BLaER1 treated with 17β-estradiol and CSF1 and Interleukin-3, amounts not matched to agents 10 nM and 100 nM (cell line): Measurements from ENCODE around the gene TMBIM6.
A peak's percentile ranks its signal among the peaks of the same experiment; 100 is the strongest.
"Not testable (repeated sequence)": the region's sequence is repeated elsewhere in the genome, so short reads cannot be mapped to it uniquely, and the experiment has no call there.

Experiments used
- H3K27ac ChIP-seq, 11 experiments: shearing (Covaris generic); formaldehyde crosslinking; 2 replicates each; pipeline ENCODE4 v1.8.1; 2022
- H3K27me3 ChIP-seq, 11 experiments: shearing (Covaris generic); formaldehyde crosslinking; 2 replicates each; pipeline ENCODE4 v1.8.1; 2022
- H3K36me3 ChIP-seq, 11 experiments: shearing (Covaris generic); formaldehyde crosslinking; 2 replicates each; pipeline ENCODE4 v1.8.1; 2022
- H3K4me1 ChIP-seq, 10 experiments: shearing (Covaris generic); formaldehyde crosslinking; 2 replicates each; pipeline ENCODE4 v1.8.1; 2022
- H3K4me2 ChIP-seq, 11 experiments: shearing (Covaris generic); formaldehyde crosslinking; 2 replicates each; pipeline ENCODE4 v1.8.1; 2022
- H3K4me3 ChIP-seq, 10 experiments: shearing (Covaris generic); formaldehyde crosslinking; 2 replicates each; pipeline ENCODE4 v1.8.1; 2022
- H3K9ac ChIP-seq, 11 experiments: shearing (Covaris generic); formaldehyde crosslinking; 2 replicates each; pipeline ENCODE4 v1.8.1; 2022
- H3K9me3 ChIP-seq, 11 experiments: shearing (Covaris generic); formaldehyde crosslinking; replicated peaks in 1 of 11; 2 replicates each; pipeline ENCODE4 v1.8.1; 2022
- H4K20me1 ChIP-seq, 11 experiments: shearing (Covaris generic); formaldehyde crosslinking; 2 replicates each; pipeline ENCODE4 v1.8.1; 2022
- Cebpa-rat ChIP-seq, 11 experiments: shearing (Covaris generic); IDR thresholded peaks; 2 replicates each; pipeline ENCODE4 v1.8.1; 2022

Gene TMBIM6

GRCh38 chr12:49716553-49716952 is 24.8 kb upstream of the TMBIM6 start:
- Histone ChIP-seq H3K4me3 (no peak overlapping the region), H3K27ac (no peak overlapping the region), H3K27me3 (no peaks in the 10 kb centered on the region), H3K4me2 (no peak overlapping the region), H3K4me1 (peaks cover 0 to 10% (median 2%) of the 10 kb centered on the region in 10 experiments; a peak in 3 of 20 replicates), H3K36me3 (no peaks in the 10 kb centered on the region), H4K20me1 (no peaks in the 10 kb centered on the region; a peak in 1 of 22 replicates), H3K9me3 (peaks cover 0 to 5% (median 0%) of the 10 kb centered on the region in 11 experiments; a peak in 4 of 22 replicates), H3K9ac (no peak overlapping the region)
- no peak for TF ChIP-seq Cebpa-rat (IDR thresholded peaks at IDR 0.05)

- not testable (repeated sequence) for H3K27me3 ChIP-seq, H3K9ac ChIP-seq, H3K9me3 ChIP-seq, H3K36me3 ChIP-seq, H3K27ac ChIP-seq, H3K4me3 ChIP-seq, H4K20me1 ChIP-seq
- Histone ChIP-seq H3K4me1 (peaks cover 0 to 10% (median 2%) of the 10 kb centered on the region in 10 experiments; a peak in 3 of 20 replicates), H3K4me2 (peak overlapping the region in 1 of 11 experiments; percentile 19; a peak in 1 of 22 replicates)
Measured at GRCh38 chr12:49717800-49718199, 23.6 kb upstream of the TMBIM6 start.

GRCh38 chr12:49720214-49720613 is 21.1 kb upstream of the TMBIM6 start:
- Histone ChIP-seq H3K4me3 (no peak overlapping the region), H3K4me2 (no peak overlapping the region), H4K20me1 (no peaks in the 10 kb centered on the region; a peak in 1 of 22 replicates), H3K9me3 (no peaks in the 10 kb centered on the region), H3K9ac (no peak overlapping the region), H3K36me3 (no peaks in the 10 kb centered on the region), H3K4me1 (peaks cover 0 to 10% (median 2%) of the 10 kb centered on the region in 10 experiments; a peak in 3 of 20 replicates), H3K27me3 (no peaks in the 10 kb centered on the region), H3K27ac (no peak overlapping the region)
- TF ChIP-seq Cebpa-rat (IDR thresholded peaks at IDR 0.05): no peak

- H3K4me2 ChIP-seq, H4K20me1 ChIP-seq, H3K9me3 ChIP-seq, H3K27me3 ChIP-seq, H3K4me3 ChIP-seq, H3K36me3 ChIP-seq, H3K27ac ChIP-seq, H3K9ac ChIP-seq: not testable (repeated sequence)
- H3K4me1 ChIP-seq: peaks cover 0 to 10% (median 1%) of the 10 kb centered on the region in 10 experiments; a peak in 3 of 20 replicates
Measured at GRCh38 chr12:49721355-49721754, 20.0 kb upstream of the TMBIM6 start.

GRCh38 chr12:49728446-49728845 is 12.9 kb upstream of the TMBIM6 start:
- H3K27ac ChIP-seq: no peak overlapping the region
- peak in 5 of 11 experiments; percentile 9 to 66 (median 30); a peak in 5 of 22 replicates for TF ChIP-seq Cebpa-rat (IDR thresholded peaks at IDR 0.05)
- H3K36me3 ChIP-seq: no peaks in the 10 kb centered on the region
- peaks cover 0 to 22% (median 5%) of the 10 kb centered on the region in 10 experiments; a peak in 10 of 20 replicates for H3K4me1 ChIP-seq
- H3K4me3 ChIP-seq: no peak overlapping the region
- no peaks in the 10 kb centered on the region for H3K27me3 ChIP-seq
- no peak overlapping the region for H3K4me2 ChIP-seq
- no peaks in the 10 kb centered on the region for H3K9me3 ChIP-seq
- no peak overlapping the region for H3K9ac ChIP-seq
- H4K20me1 ChIP-seq: no peaks in the 10 kb centered on the region

GRCh38 chr12:49730050-49730449 is 11.3 kb upstream of the TMBIM6 start:
- Histone ChIP-seq H4K20me1 (no peaks in the 10 kb centered on the region), H3K9ac (no peak overlapping the region), H3K9me3 (peaks cover 9 to 16% (median 12%) of the 10 kb centered on the region in 11 experiments), H3K36me3 (no peaks in the 10 kb centered on the region), H3K4me3 (no peak overlapping the region), H3K4me1 (peaks cover 0 to 22% (median 5%) of the 10 kb centered on the region in 10 experiments; a peak in 10 of 20 replicates), H3K27ac (no peak overlapping the region), H3K4me2 (no peak overlapping the region), H3K27me3 (no peaks in the 10 kb centered on the region)
- TF ChIP-seq Cebpa-rat (IDR thresholded peaks at IDR 0.05): no peak

GRCh38 chr12:49730568-49731101 is 10.7 kb upstream of the TMBIM6 start:
- peaks cover 11 to 22% (median 18%) of the 10 kb centered on the region in 11 experiments for H3K9me3 ChIP-seq
- H3K4me1 ChIP-seq: peaks cover 0 to 22% (median 5%) of the 10 kb centered on the region in 10 experiments; a peak in 10 of 20 replicates
- no peak overlapping the region for H3K4me3 ChIP-seq
- H3K9ac ChIP-seq: no peak overlapping the region
- H3K27me3 ChIP-seq: no peaks in the 10 kb centered on the region
- 0 out of 22 replicates have a peak overlapping the region, but pooled peaks of 1 of the 11 experiments have one; percentile 35 for H3K27ac ChIP-seq
- peak overlapping the region in 3 of 11 experiments; percentile 14 to 74 (median 55); a peak in 2 of 22 replicates for H3K4me2 ChIP-seq
- no peaks in the 10 kb centered on the region for H3K36me3 ChIP-seq
- H4K20me1 ChIP-seq: no peaks in the 10 kb centered on the region
- TF ChIP-seq Cebpa-rat (IDR thresholded peaks at IDR 0.05): no peak

GRCh38 chr12:49733219-49734017 is 7.9 kb upstream of the TMBIM6 start:
- Histone ChIP-seq H4K20me1 (no peaks in the 10 kb centered on the region), H3K9me3 (peaks cover 11 to 24% (median 19%) of the 10 kb centered on the region in 11 experiments), H3K4me1 (peaks cover 0 to 22% (median 5%) of the 10 kb centered on the region in 10 experiments; a peak in 10 of 20 replicates), H3K9ac (no peak overlapping the region), H3K4me2 (no peak overlapping the region), H3K36me3 (no peaks in the 10 kb centered on the region), H3K27ac (no peak overlapping the region), H3K27me3 (no peaks in the 10 kb centered on the region), H3K4me3 (no peak overlapping the region)
- no peak for TF ChIP-seq Cebpa-rat (IDR thresholded peaks at IDR 0.05)

GRCh38 chr12:49734900-49735299 is 6.5 kb upstream of the TMBIM6 start:
- H3K27ac ChIP-seq, H3K9ac ChIP-seq, H3K4me2 ChIP-seq, H3K4me3 ChIP-seq, H3K27me3 ChIP-seq, H4K20me1 ChIP-seq, H3K36me3 ChIP-seq: not testable (repeated sequence)
- H3K9me3 ChIP-seq: peaks cover 11 to 24% (median 19%) of the 10 kb centered on the region in 11 experiments
- H3K4me1 ChIP-seq: peaks cover 0 to 22% (median 5%) of the 10 kb centered on the region in 10 experiments; a peak in 10 of 20 replicates

GRCh38 chr12:49738721-49739120 is 2.6 kb upstream of the TMBIM6 start:
- peaks cover 19 to 22% (median 20%) of the 10 kb centered on the region in 11 experiments for H4K20me1 ChIP-seq
- H3K9ac ChIP-seq, H3K36me3 ChIP-seq, H3K4me3 ChIP-seq, H3K27ac ChIP-seq, H3K4me2 ChIP-seq, H3K27me3 ChIP-seq: not testable (repeated sequence)
- H3K9me3 ChIP-seq: peaks cover 11 to 21% (median 19%) of the 10 kb centered on the region in 11 experiments
- H3K4me1 ChIP-seq: peaks cover 11 to 22% (median 19%) of the 10 kb centered on the region in 10 experiments

GRCh38 chr12:49740277-49740676 is 1.1 kb upstream of the TMBIM6 start:
- H3K9me3 ChIP-seq, H3K27me3 ChIP-seq, H3K4me3 ChIP-seq: not testable (repeated sequence)
- Histone ChIP-seq H3K36me3 (peaks cover 10 to 22% (median 17%) of the 10 kb centered on the region in 11 experiments; a peak in 20 of 22 replicates), H4K20me1 (peaks cover 35 to 37% (median 35%) of the 10 kb centered on the region in 11 experiments), H3K27ac (0 out of 22 replicates have a peak overlapping the region, but pooled peaks of 1 of the 11 experiments have one; percentile 63), H3K9ac (peak overlapping the region in 1 of 11 experiments; percentile 90; a peak in 1 of 22 replicates), H3K4me2 (peak overlapping the region in 9 of 11 experiments; percentile 44 to 71 (median 62); a peak in 13 of 22 replicates), H3K4me1 (peaks cover 26 to 38% (median 33%) of the 10 kb centered on the region in 10 experiments)
